Measurements from ENCODE around the gene ANKUB1. TPM values are rescaled to one million over a fixed set of nuclear protein-coding genes. Genes with fewer than 3 reads are reported as not detected.

The ANKUB1 gene
- total and polyA plus RNA-seq, 2 donors (not counting 1 experiment from before 2014, with no cell fraction given) = not detected

GRCh38 chr3:149796026-149796425, 3.7 kb upstream of the ANKUB1 start:
- ChIA-PET POLR2A (no interaction called here), CTCF (interaction anchor here (1.1 to 2.8 kb wide), 3 partner anchors 12 to 616 kb away, joined by 3 to 17 read pairs (median 4); no protein-coding TSS in a partner anchor)
- Histone ChIP-seq H3K9me3 (ENCODE audit: control extremely low read depth in 1 of 3, control insufficient read depth in 2 of 3, insufficient read depth in 1 of 3, low read length in 2 of 3) (no peaks in the 10 kb centered on the region), H3K79me2 (ENCODE audit: control insufficient read depth, insufficient read depth, low read length) (no peaks in the 10 kb centered on the region), H3K4me2 (replicated peaks; ENCODE audit: low read depth, low read length, poor library complexity, severe bottlenecking) (no peak overlapping the region), H3K36me3 (replicated peaks in 1 of 2; ENCODE audit: control extremely low read depth in 1 of 2, control insufficient read depth in 1 of 2, extremely low read depth in 1 of 2, insufficient read depth in 2 of 2, low read length in 1 of 2) (no peaks in the 10 kb centered on the region), H3K27me3 (replicated peaks in 1 of 4; ENCODE audit: control extremely low read depth in 1 of 4, control insufficient read depth in 3 of 4, insufficient read depth in 4 of 4, low read length in 3 of 4) (peaks cover 0 to 5% (median 0%) of the 10 kb centered on the region in 4 experiments), H3K27ac (ENCODE audit: low read length in 2 of 2) (no peak overlapping the region), H3K4me1 (ENCODE audit: control insufficient read depth in 2 of 2, insufficient read depth in 2 of 2, low read length in 2 of 2) (no peaks in the 10 kb centered on the region), H2AFZ (ENCODE audit: insufficient read depth, low read depth, low read length, poor library complexity, severe bottlenecking) (no peak overlapping the region), H3K9ac (ENCODE audit: low read length) (no peak overlapping the region), H3K4me3 (ENCODE audit: control extremely low read depth in 1 of 5, extremely low read depth in 1 of 5, insufficient read depth in 1 of 5, low read depth in 2 of 5, low read length in 4 of 5) (no peak overlapping the region), H4K20me1 (ENCODE audit: control insufficient read depth, insufficient read depth, low read length, poor library complexity, severe bottlenecking) (no peaks in the 10 kb centered on the region)
- TF ChIP-seq EZH2 (IDR thresholded peaks at IDR 0.05; ENCODE audit: borderline replicate concordance, insufficient read depth, low read depth, low read length, poor library complexity, severe bottlenecking) (no peak), CTCF (IDR thresholded peaks at IDR 0.05) (no peak)
- ATAC-seq (ENCODE audit: low read depth) (no peak), DNase-seq (no peak)
- peaks cover 3% of the 10 kb centered on the region for H3K4me1 Mint-ChIP-seq
- H3K27me3 Mint-ChIP-seq = peaks cover 19% of the 10 kb centered on the region
- no peak overlapping the region for H3K4me3 Mint-ChIP-seq
- H3K9me3 Mint-ChIP-seq (ENCODE audit: insufficient read depth) = peaks cover 2% of the 10 kb centered on the region
- no CpG with 5 or more reads among the region's 1 CpG for WGBS (ENCODE audit: insufficient coverage)
- H3K27ac Mint-ChIP-seq = no peak overlapping the region
- intact Hi-C loops (cut with micrococcal nuclease) = no loop called here

- H3K9ac ChIP-seq (ENCODE audit: low read length) = no peak overlapping the region
- intact Hi-C loops (cut with micrococcal nuclease) = no loop called here
- no peak for DNase-seq
- H4K20me1 ChIP-seq (ENCODE audit: control insufficient read depth, insufficient read depth, low read length, poor library complexity, severe bottlenecking) = no peaks in the 10 kb centered on the region
- TF ChIP-seq CTCF (IDR thresholded peaks at IDR 0.05) (no peak), EZH2 (IDR thresholded peaks at IDR 0.05; ENCODE audit: borderline replicate concordance, insufficient read depth, low read depth, low read length, poor library complexity, severe bottlenecking) (no peak)
- no peak for ATAC-seq (ENCODE audit: low read depth)
- no peak overlapping the region for H2AFZ ChIP-seq (ENCODE audit: insufficient read depth, low read depth, low read length, poor library complexity, severe bottlenecking)
- H3K79me2 ChIP-seq (ENCODE audit: control insufficient read depth, insufficient read depth, low read length) = no peaks in the 10 kb centered on the region
- Mint-ChIP-seq H3K9me3 (ENCODE audit: insufficient read depth) (no peaks in the 10 kb centered on the region), H3K4me1 (no peaks in the 10 kb centered on the region), H3K27me3 (peaks cover 23% of the 10 kb centered on the region), H3K4me3 (no peak overlapping the region), H3K27ac (no peak overlapping the region)
- no peak overlapping the region for H3K4me3 ChIP-seq (ENCODE audit: control extremely low read depth in 1 of 5, extremely low read depth in 1 of 5, insufficient read depth in 1 of 5, low read depth in 2 of 5, low read length in 4 of 5)
- peaks cover 0 to 14% (median 6%) of the 10 kb centered on the region in 4 experiments for H3K27me3 ChIP-seq (replicated peaks in 1 of 4; ENCODE audit: control extremely low read depth in 1 of 4, control insufficient read depth in 3 of 4, insufficient read depth in 4 of 4, low read length in 3 of 4)
- POLR2A ChIA-PET = no interaction called here
- no peaks in the 10 kb centered on the region for H3K4me1 ChIP-seq (ENCODE audit: control insufficient read depth in 2 of 2, insufficient read depth in 2 of 2, low read length in 2 of 2)
- H3K9me3 ChIP-seq (ENCODE audit: control extremely low read depth in 1 of 3, control insufficient read depth in 2 of 3, insufficient read depth in 1 of 3, low read length in 2 of 3) = no peaks in the 10 kb centered on the region
- WGBS (ENCODE audit: insufficient coverage) = no CpG with 5 or more reads among the region's 3 CpGs
- no peak overlapping the region for H3K4me2 ChIP-seq (replicated peaks; ENCODE audit: low read depth, low read length, poor library complexity, severe bottlenecking)
- no peak overlapping the region for H3K27ac ChIP-seq (ENCODE audit: low read length in 2 of 2)
- H3K36me3 ChIP-seq (replicated peaks in 1 of 2; ENCODE audit: control extremely low read depth in 1 of 2, control insufficient read depth in 1 of 2, extremely low read depth in 1 of 2, insufficient read depth in 2 of 2, low read length in 1 of 2) = no peaks in the 10 kb centered on the region
- CTCF ChIA-PET = interaction anchor here (2.6 kb wide), 1 partner anchor 18 kb away, joined by 13 read pairs; no protein-coding TSS in a partner anchor
These were observed 1.7 kb downstream of the ANKUB1 start for GRCh38 chr3:149790698-149791097.
